Lung (tissue), 12 donors: ENCODE measurements around the gene CEBPE. TPM values are rescaled to one million over a fixed set of nuclear protein-coding genes. Genes with fewer than 3 reads are reported as not detected.
A peak's percentile ranks its signal among the peaks of the same experiment; 100 is the strongest.

Source experiments
- ATAC-seq: fragments of 200-7000 bp; cut with Tn5 transposase; one replicate; pipeline ENCODE4 v1.9.1; 2020; ENCODE audit warnings: moderate number of reproducible peaks; ENCODE audit not compliant: insufficient read depth, low FRiP score
- DNase-seq, 3 donors: peaks; one replicate each; pipeline ENCODE4 v3.0.0-alpha.2; 2013 to 2017
- H3K27ac ChIP-seq, 2 donors: one replicate each; pipeline ENCODE4 v1.5.1; 2013; ENCODE audit warnings: mild to moderate bottlenecking in 2 of 2, moderate library complexity in 2 of 2, control low read depth in 1 of 2, inconsistent platforms in 1 of 2, low read depth in 1 of 2, low read length in 1 of 2
- H3K27me3 ChIP-seq, 3 donors: one replicate each; pipeline ENCODE4 v1.5.1; 2013; ENCODE audit warnings: low read length in 2 of 3; ENCODE audit not compliant: control insufficient read depth in 3 of 3, insufficient read depth in 3 of 3
- H3K36me3 ChIP-seq, 4 donors: one replicate each; pipeline ENCODE4 v1.5.1; 2013; ENCODE audit warnings: low read length in 4 of 4, mild to moderate bottlenecking in 1 of 4, moderate library complexity in 1 of 4; ENCODE audit not compliant: control insufficient read depth in 4 of 4, insufficient read depth in 4 of 4
- H3K4me1 ChIP-seq, 5 donors: one replicate each; pipeline ENCODE4 v1.5.1; 2013; ENCODE audit warnings: low read length in 5 of 5, mild to moderate bottlenecking in 2 of 5, moderate library complexity in 1 of 5; ENCODE audit not compliant: control insufficient read depth in 5 of 5, insufficient read depth in 5 of 5
- H3K4me3 ChIP-seq: one replicate; pipeline ENCODE4 v1.5.1; 2013; ENCODE audit warnings: mild to moderate bottlenecking, control low read depth, moderate library complexity
- H3K9ac ChIP-seq, 2 donors: one replicate each; pipeline ENCODE4 v1.5.1; 2013; ENCODE audit warnings: low read length in 2 of 2, control low read depth in 1 of 2; ENCODE audit not compliant: insufficient read depth in 1 of 2
- H3K9me3 ChIP-seq, 4 donors: one replicate each; pipeline ENCODE4 v1.5.1; 2013; ENCODE audit warnings: low read length in 3 of 4, mild to moderate bottlenecking in 1 of 4, moderate library complexity in 1 of 4; ENCODE audit not compliant: control insufficient read depth in 4 of 4, insufficient read depth in 3 of 4
- CTCF ChIP-seq: IDR thresholded peaks from 2 replicates; pipeline ENCODE4 v1.5.1; 2012; ENCODE audit warnings: mild to moderate bottlenecking; ENCODE audit errors: control extremely low read depth, extremely low read depth
- WGBS, 2 donors: extraction: QIAGEN DNeasy Blood & Tissue Kit; methylation state at CpG; one replicate each; pipeline ENCODE4 v1.1.7; 2013; 5-methylcytosine and 5-hydroxymethylcytosine counted together
- polyA plus RNA-seq, 2 donors: library from polyadenylated mRNA; stranded (reverse); fragments of 200-250 nt; gene quantifications; one replicate each; pipeline ENCODE4 v1.2.1, GENCODE V29; 2013
- total RNA-seq, 2 donors: library from RNA; depleted of rRNA in 1 of 2; stranded (reverse); fragments of >200 nt in 1 of 2; gene quantifications; one replicate each; pipeline ENCODE4 v1.2.1, GENCODE V29; 2014 to 2021
- donor health status: control.
- donor health status: control.
- donor health status: Bipolar disorder and iron deficiency.
- donor health status: healthy.
- donor health status: DM: yes; HTN: yes; CAD: no.

Gene CEBPE
- total and polyA plus RNA-seq, 4 donors, result 0.16 to 3.5 (median 0.67) TPM; not detected in 1

- Histone ChIP-seq H3K4me1 (peaks cover 0 to 25% (median 11%) of the 10 kb centered on the region in 5 donors), H3K27me3 (no peaks in the 10 kb centered on the region), H3K36me3 (peaks cover 0 to 16% (median 10%) of the 10 kb centered on the region in 4 donors), H3K9me3 (no peaks in the 10 kb centered on the region), H3K9ac (peak overlapping the region in 1 of 2 donors; percentile 2), H3K27ac (no peak overlapping the region), H3K4me3 (no peak overlapping the region)
- no peak for ATAC-seq
- TF ChIP-seq CTCF, result no peak
- DNase-seq, result peak; percentile 53 to 63 (median 63)
- 48 to 55% methylated on average over 8 of the region's 8 CpGs for WGBS, 2 donors
Observed at GRCh38 chr14:23123419-23123818, 4.4 kb upstream of the CEBPE start.

- TF ChIP-seq CTCF, result no peak
- Histone ChIP-seq H3K27me3 (no peaks in the 10 kb centered on the region), H3K4me3 (no peak overlapping the region), H3K9ac (no peak overlapping the region), H3K27ac (no peak overlapping the region), H3K36me3 (peaks cover 0 to 9% (median 2%) of the 10 kb centered on the region in 4 donors), H3K4me1 (peaks cover 0 to 25% (median 11%) of the 10 kb centered on the region in 5 donors), H3K9me3 (no peaks in the 10 kb centered on the region)
- WGBS, 2 donors, result 92% methylated on average over 6 of the region's 6 CpGs
- ATAC-seq, result no peak
- no peak for DNase-seq
Observed at GRCh38 chr14:23122086-23122485, 3.0 kb upstream of the CEBPE start.

GRCh38 chr14:23121361-23121771, 2.3 kb upstream of the CEBPE start:
- 41 to 46% methylated on average over 6 of the region's 6 CpGs for WGBS, 2 donors
- Histone ChIP-seq H3K9me3 (no peaks in the 10 kb centered on the region), H3K9ac (no peak overlapping the region), H3K36me3 (peaks cover 0 to 8% (median 0%) of the 10 kb centered on the region in 4 donors), H3K4me3 (no peak overlapping the region), H3K27ac (no peak overlapping the region), H3K27me3 (no peaks in the 10 kb centered on the region), H3K4me1 (peaks cover 0 to 25% (median 11%) of the 10 kb centered on the region in 5 donors)
- ATAC-seq (peak; percentile 4), DNase-seq (peak; percentile 39 to 58 (median 42))
- no peak for TF ChIP-seq CTCF
